Neural cell (in vitro differentiated cells): ENCODE measurements around the gene STEAP1B. TPM values are rescaled to one million over a fixed set of nuclear protein-coding genes. Genes with fewer than 3 reads are reported as not detected.

Experiments used
- H2AFZ ChIP-seq: fragments of 200-600, 300-800 bp; sonication (generic), shearing (Covaris generic); 2 replicates; pipeline ENCODE4 v1.6.0; 2014; ENCODE audit warnings: low read depth, mild to moderate bottlenecking, antibody characterized with exemption, low read length, moderate library complexity
- H3F3A ChIP-seq: fragments of 200-600 bp; shearing (Covaris generic); 2 replicates; pipeline ENCODE4 v1.6.1; 2016; ENCODE audit warnings: mild to moderate bottlenecking, moderate library complexity, mixed read lengths, antibody characterized with exemption, low read length; ENCODE audit not compliant: insufficient read depth, poor library complexity, severe bottlenecking
- H3K27ac ChIP-seq: fragments of 200-600, 300-800 bp; sonication (generic), shearing (Covaris generic); 2 replicates; pipeline ENCODE4 v1.5.1; 2014; ENCODE audit warnings: mild to moderate bottlenecking, low read length, moderate library complexity
- H3K27me3 ChIP-seq: fragments of 300-800, 200-600 bp; sonication (generic), shearing (Covaris generic); 2 replicates; pipeline ENCODE4 v1.6.0; 2014; ENCODE audit warnings: mild to moderate bottlenecking, low read depth, low read length, moderate library complexity; ENCODE audit not compliant: insufficient read depth
- H3K36me3 ChIP-seq: fragments of 300-800, 200-600 bp; sonication (generic), shearing (Covaris generic); 2 replicates; pipeline ENCODE4 v1.5.1; 2014; ENCODE audit warnings: mild to moderate bottlenecking, antibody characterized with exemption, low read length, moderate library complexity; ENCODE audit not compliant: insufficient read depth
- H3K4me2 ChIP-seq: fragments of 300-800, 200-600 bp; sonication (generic), shearing (Covaris generic); 2 replicates; pipeline ENCODE4 v1.6.0; 2014; ENCODE audit warnings: mild to moderate bottlenecking, low read length
- H3K4me3 ChIP-seq: fragments of 300-800, 200-600 bp; sonication (generic), shearing (Covaris generic); 2 replicates; pipeline ENCODE4 v1.5.1; 2014; ENCODE audit warnings: mild to moderate bottlenecking, low read length, moderate library complexity
- H3K79me2 ChIP-seq: fragments of 200-600 bp; shearing (Covaris generic); replicated peaks from 2 replicates; pipeline ENCODE4 v1.6.0; 2014; ENCODE audit warnings: mild to moderate bottlenecking, low read length, moderate library complexity; ENCODE audit not compliant: insufficient read depth
- H3K9ac ChIP-seq: fragments of 300-800, 200-600 bp; sonication (generic), shearing (Covaris generic); 2 replicates; pipeline ENCODE4 v1.6.1; 2016; ENCODE audit warnings: mild to moderate bottlenecking, low read length, mixed read lengths
- H3K9me2 ChIP-seq: fragments of 200-600 bp; shearing (Covaris generic); 2 replicates; pipeline ENCODE4 v1.6.1; 2016; ENCODE audit warnings: mild to moderate bottlenecking, low read length, mixed read lengths; ENCODE audit not compliant: insufficient read depth
- H3K9me3 ChIP-seq: fragments of 200-600, 300-800 bp; sonication (generic), shearing (Covaris generic); 2 replicates; pipeline ENCODE4 v1.6.1; 2016; ENCODE audit warnings: mild to moderate bottlenecking, mixed run types, low read length, moderate library complexity, mixed read lengths
- H4K20me1 ChIP-seq: fragments of 200-600 bp; shearing (Covaris generic); 2 replicates; pipeline ENCODE4 v1.6.1; 2016; ENCODE audit warnings: mild to moderate bottlenecking, mixed run types; ENCODE audit not compliant: insufficient read depth
- EP300 ChIP-seq: fragments of 450-650 bp; conservative IDR thresholded peaks from 2 replicates; pipeline ENCODE4 v1.6.1; 2014; ENCODE audit warnings: antibody characterized with exemption, mild to moderate bottlenecking, moderate library complexity; ENCODE audit not compliant: poor library complexity, severe bottlenecking
- EZH2 ChIP-seq: fragments of 200-600, 300-800 bp; shearing (Covaris generic), sonication (generic); IDR thresholded peaks from 2 replicates; pipeline ENCODE4 v1.6.1; 2014; ENCODE audit warnings: antibody characterized with exemption, low read length, borderline replicate concordance, mild to moderate bottlenecking; ENCODE audit not compliant: insufficient read depth, poor library complexity, severe bottlenecking
- MXI1 ChIP-seq: fragments of 450-650 bp; conservative IDR thresholded peaks from 2 replicates; pipeline ENCODE4 v1.6.1; 2014; ENCODE audit warnings: antibody characterized with exemption, mild to moderate bottlenecking; ENCODE audit not compliant: poor library complexity, severe bottlenecking
- POLR2AphosphoS5 ChIP-seq: IDR thresholded peaks from 2 replicates; pipeline ENCODE4 v1.6.1; 2012
- RAD21 ChIP-seq: fragments of 450-650 bp; conservative IDR thresholded peaks from 2 replicates; pipeline ENCODE4 v1.6.1; 2014; ENCODE audit warnings: antibody characterized with exemption, mild to moderate bottlenecking, moderate library complexity
- SMC3 ChIP-seq: fragments of 450-650 bp; conservative IDR thresholded peaks from 2 replicates; pipeline ENCODE4 v1.6.1; 2014; ENCODE audit warnings: antibody characterized with exemption, mild to moderate bottlenecking, moderate library complexity; ENCODE audit not compliant: poor library complexity
- TAF1 ChIP-seq: IDR thresholded peaks from 2 replicates; pipeline ENCODE4 v1.6.1; 2012; ENCODE audit warnings: low read depth
- polyA plus RNA-seq: library from polyadenylated mRNA; depleted of rRNA; stranded (reverse); fragments of >200 nt; gene quantifications from 2 replicates; pipeline ENCODE4 v1.2.3, GENCODE V29; 2014
- TF ChIP-seq, protein P1 (sequence below): IDR thresholded peaks from 2 replicates; pipeline ENCODE4 v1.6.1; 2012; ENCODE audit warnings: borderline replicate concordance
- TF ChIP-seq, protein P2 (sequence below): fragments of 450-650 bp; IDR thresholded peaks from 2 replicates; pipeline ENCODE4 v1.5.1; 2014; ENCODE audit warnings: antibody characterized with exemption, mild to moderate bottlenecking, moderate library complexity; ENCODE audit not compliant: poor library complexity, severe bottlenecking

STEAP1B gene
- polyA plus RNA-seq, 1 donor from 2014 or later = 0.51 TPM

DNA sequence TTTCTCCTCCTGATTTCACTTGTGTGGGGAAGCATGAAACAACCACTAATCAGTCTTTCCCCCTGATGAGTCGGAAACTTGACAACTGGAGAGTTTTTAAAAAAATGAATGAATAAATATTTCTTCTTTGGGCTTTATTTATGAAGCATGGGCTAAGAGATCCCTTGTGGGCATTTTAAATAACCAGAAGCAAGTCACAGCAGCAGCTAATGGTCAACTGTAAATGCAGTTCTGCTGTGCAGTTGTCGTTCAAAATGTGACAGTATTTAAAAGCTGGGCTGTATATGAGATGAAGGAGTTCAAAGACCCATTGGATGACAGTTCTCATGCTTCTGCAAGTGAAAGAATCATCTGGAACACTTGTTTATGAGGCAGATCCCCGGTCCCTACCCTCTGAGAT, 54.1 kb downstream of the STEAP1B start:
- Histone ChIP-seq H3K36me3 (no peaks in the 10 kb centered on the region), H3K79me2 (no peaks in the 10 kb centered on the region), H3F3A (no peaks in the 10 kb centered on the region), H3K27ac (no peak overlapping the region), H3K9me3 (no peaks in the 10 kb centered on the region), H3K9ac (no peak overlapping the region), H3K9me2 (no peaks in the 10 kb centered on the region), H4K20me1 (no peaks in the 10 kb centered on the region), H3K27me3 (no peaks in the 10 kb centered on the region), H3K4me3 (no peak overlapping the region), H3K4me2 (no peak overlapping the region), H2AFZ (no peak overlapping the region)
- no peak for TF ChIP-seq RAD21
- TF ChIP-seq POLR2AphosphoS5 = no peak
- no peak for TF ChIP-seq EZH2
- TF ChIP-seq EP300 = no peak
- no peak for TF ChIP-seq MXI1
- TF ChIP-seq, protein P1, sequence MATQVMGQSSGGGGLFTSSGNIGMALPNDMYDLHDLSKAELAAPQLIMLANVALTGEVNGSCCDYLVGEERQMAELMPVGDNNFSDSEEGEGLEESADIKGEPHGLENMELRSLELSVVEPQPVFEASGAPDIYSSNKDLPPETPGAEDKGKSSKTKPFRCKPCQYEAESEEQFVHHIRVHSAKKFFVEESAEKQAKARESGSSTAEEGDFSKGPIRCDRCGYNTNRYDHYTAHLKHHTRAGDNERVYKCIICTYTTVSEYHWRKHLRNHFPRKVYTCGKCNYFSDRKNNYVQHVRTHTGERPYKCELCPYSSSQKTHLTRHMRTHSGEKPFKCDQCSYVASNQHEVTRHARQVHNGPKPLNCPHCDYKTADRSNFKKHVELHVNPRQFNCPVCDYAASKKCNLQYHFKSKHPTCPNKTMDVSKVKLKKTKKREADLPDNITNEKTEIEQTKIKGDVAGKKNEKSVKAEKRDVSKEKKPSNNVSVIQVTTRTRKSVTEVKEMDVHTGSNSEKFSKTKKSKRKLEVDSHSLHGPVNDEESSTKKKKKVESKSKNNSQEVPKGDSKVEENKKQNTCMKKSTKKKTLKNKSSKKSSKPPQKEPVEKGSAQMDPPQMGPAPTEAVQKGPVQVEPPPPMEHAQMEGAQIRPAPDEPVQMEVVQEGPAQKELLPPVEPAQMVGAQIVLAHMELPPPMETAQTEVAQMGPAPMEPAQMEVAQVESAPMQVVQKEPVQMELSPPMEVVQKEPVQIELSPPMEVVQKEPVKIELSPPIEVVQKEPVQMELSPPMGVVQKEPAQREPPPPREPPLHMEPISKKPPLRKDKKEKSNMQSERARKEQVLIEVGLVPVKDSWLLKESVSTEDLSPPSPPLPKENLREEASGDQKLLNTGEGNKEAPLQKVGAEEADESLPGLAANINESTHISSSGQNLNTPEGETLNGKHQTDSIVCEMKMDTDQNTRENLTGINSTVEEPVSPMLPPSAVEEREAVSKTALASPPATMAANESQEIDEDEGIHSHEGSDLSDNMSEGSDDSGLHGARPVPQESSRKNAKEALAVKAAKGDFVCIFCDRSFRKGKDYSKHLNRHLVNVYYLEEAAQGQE = no peak
- no peak for TF ChIP-seq SMC3
- no peak for TF ChIP-seq TAF1
- TF ChIP-seq, protein P2, sequence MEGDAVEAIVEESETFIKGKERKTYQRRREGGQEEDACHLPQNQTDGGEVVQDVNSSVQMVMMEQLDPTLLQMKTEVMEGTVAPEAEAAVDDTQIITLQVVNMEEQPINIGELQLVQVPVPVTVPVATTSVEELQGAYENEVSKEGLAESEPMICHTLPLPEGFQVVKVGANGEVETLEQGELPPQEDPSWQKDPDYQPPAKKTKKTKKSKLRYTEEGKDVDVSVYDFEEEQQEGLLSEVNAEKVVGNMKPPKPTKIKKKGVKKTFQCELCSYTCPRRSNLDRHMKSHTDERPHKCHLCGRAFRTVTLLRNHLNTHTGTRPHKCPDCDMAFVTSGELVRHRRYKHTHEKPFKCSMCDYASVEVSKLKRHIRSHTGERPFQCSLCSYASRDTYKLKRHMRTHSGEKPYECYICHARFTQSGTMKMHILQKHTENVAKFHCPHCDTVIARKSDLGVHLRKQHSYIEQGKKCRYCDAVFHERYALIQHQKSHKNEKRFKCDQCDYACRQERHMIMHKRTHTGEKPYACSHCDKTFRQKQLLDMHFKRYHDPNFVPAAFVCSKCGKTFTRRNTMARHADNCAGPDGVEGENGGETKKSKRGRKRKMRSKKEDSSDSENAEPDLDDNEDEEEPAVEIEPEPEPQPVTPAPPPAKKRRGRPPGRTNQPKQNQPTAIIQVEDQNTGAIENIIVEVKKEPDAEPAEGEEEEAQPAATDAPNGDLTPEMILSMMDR = no peak

DNA sequence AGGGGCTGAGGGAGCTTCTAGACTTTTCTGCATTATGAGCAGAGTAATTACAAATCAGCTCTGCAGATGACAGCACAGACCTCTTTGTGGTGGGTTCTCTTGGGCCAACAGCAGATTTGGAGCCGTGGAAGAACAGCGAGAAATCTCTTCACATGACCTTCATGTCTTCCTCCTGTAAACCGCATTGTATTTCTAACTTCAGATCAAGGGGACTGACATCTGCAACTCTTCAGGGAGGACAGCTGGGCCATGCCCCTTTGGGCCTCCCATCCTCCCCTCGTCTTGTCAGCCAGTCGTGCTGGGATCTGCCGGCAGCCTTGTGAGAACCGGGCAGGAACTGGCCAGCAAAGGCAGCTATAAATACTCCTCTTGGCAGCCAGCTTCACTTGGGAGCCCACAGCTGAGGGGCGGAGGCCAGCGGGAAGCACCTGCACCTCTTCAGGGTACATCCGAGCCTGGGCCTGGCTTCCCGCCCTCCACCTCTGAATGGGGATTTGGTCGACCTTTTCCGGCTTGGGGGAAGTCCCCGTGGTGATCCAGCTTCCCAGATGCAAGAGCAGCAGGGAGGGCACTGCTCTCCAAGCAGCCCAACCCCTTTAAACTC, 54.7 kb downstream of the STEAP1B start:
- Histone ChIP-seq H3F3A (no peaks in the 10 kb centered on the region), H4K20me1 (no peaks in the 10 kb centered on the region), H3K9ac (no peak overlapping the region), H3K27me3 (no peaks in the 10 kb centered on the region), H3K9me2 (no peaks in the 10 kb centered on the region), H3K4me3 (no peak overlapping the region), H3K9me3 (no peaks in the 10 kb centered on the region), H3K36me3 (no peaks in the 10 kb centered on the region), H3K4me2 (no peak overlapping the region), H2AFZ (no peak overlapping the region), H3K79me2 (no peaks in the 10 kb centered on the region), H3K27ac (no peak overlapping the region)
- TF ChIP-seq MXI1 = no peak
- TF ChIP-seq, protein P2 = no peak
- no peak for TF ChIP-seq EP300
- no peak for TF ChIP-seq SMC3
